ENCODE measurements around the gene PSMG4. TPM values are rescaled to one million over a fixed set of nuclear protein-coding genes. Genes with fewer than 3 reads are reported as not detected.
A peak's percentile ranks its signal among the peaks of the same experiment; 100 is the strongest.

Gene PSMG4
- total and polyA plus RNA-seq, 7 experiments from 2014 or later: 15.6 to 81.7 (median 42.5) TPM

DNA sequence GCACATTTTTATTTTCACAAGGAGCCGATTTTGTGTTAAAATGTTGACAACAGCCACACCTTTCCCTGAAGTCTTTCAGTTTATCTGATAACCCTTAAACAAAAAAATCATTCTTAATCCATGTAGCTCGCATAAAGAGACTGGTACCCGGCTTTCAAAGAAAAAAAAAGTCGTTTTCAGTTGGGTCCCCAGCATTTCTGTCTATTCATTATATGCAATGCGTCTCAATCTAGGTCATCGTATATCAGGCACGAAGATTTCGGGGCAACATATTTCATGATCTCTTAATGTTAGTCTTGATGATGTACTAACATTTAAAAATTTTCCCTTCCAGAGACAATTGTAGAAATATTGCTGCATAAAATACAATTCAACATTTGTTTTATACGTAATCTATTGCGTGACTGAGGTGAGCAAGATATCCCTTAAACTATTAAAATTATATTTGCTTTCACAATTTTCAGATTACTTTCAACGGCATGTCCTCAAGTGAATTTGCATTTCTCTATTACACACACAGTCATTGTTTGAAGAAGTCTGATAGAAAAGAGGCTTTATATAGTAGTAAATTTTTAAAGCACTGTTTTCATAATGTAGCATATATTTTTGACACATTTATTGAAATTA is 28.4 kb upstream of the PSMG4 start:
- H3K4me1 Mint-ChIP-seq: peaks cover 25 to 65% (median 39%) of the 10 kb centered on the region in 7 donors
- Histone ChIP-seq H3K27me3 (ENCODE audit: control insufficient read depth in 2 of 2, insufficient read depth in 2 of 2, low read length in 2 of 2) (peaks cover 30 to 50% of the 10 kb centered on the region in 2 donors), H3K4me1 (ENCODE audit: control insufficient read depth in 2 of 2, insufficient read depth in 2 of 2, low read length in 2 of 2) (peaks cover 38 to 45% of the 10 kb centered on the region in 2 donors), H3K4me3 (ENCODE audit: low read length) (no peak overlapping the region), H3K27ac (ENCODE audit: low read depth, low read length) (no peak overlapping the region), H3K36me3 (ENCODE audit: control insufficient read depth in 2 of 3, insufficient read depth in 3 of 3, low read length in 3 of 3) (no peaks in the 10 kb centered on the region), H3K9me3 (ENCODE audit: control insufficient read depth in 2 of 3, low read length in 3 of 3) (no peaks in the 10 kb centered on the region)
- H3K4me3 Mint-ChIP-seq: peak overlapping the region in 9 of 10 donors; percentile 15 to 92 (median 89)
- intact Hi-C loops (cut with micrococcal nuclease): loop anchor here in 1 of 2 donors (2.0 to 5.0 kb wide), 2 partner anchors 88 to 1618 kb away; no protein-coding TSS in a partner anchor
- H3K9me3 Mint-ChIP-seq: peaks cover 0 to 6% (median 0%) of the 10 kb centered on the region in 11 donors
- ATAC-seq (no peak), DNase-seq (no peak)
- H3K27ac Mint-ChIP-seq: peak overlapping the region in 1 of 9 donors; percentile 73
- ChIA-PET CTCF (interaction anchor here (0.8 kb wide), 1 partner anchor 19 kb away, joined by 9 read pairs; no protein-coding TSS in a partner anchor), POLR2A (interaction anchor here (0.6 to 1.4 kb wide), 6 partner anchors 21 to 292 kb away, joined by 3 to 7 read pairs (median 4); no protein-coding TSS in a partner anchor)
- peaks cover 68 to 90% (median 87%) of the 10 kb centered on the region in 5 donors for H3K27me3 Mint-ChIP-seq
- peaks cover 0 to 1% (median 0%) of the 10 kb centered on the region in 5 donors for H3K36me3 Mint-ChIP-seq

DNA sequence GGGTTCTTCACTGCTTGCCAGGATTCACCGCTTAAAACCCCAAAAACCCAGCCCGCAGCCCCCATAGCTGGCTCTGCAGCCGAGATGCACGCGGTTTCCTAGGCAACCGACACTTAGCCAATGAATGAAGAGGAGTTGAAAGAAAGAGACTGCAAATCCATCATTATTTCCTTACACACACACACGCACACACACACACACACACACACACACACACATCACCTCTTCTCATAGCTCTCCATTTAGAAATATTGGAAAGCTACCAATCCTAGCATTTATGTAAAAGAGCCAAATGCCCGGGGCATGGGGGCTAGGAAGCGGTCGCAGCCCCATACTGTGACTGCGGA is 27.9 kb upstream of the PSMG4 start:
- Histone ChIP-seq H3K27me3 (ENCODE audit: control insufficient read depth in 2 of 2, insufficient read depth in 2 of 2, low read length in 2 of 2) (peaks cover 30 to 50% of the 10 kb centered on the region in 2 donors), H3K36me3 (ENCODE audit: control insufficient read depth in 2 of 3, insufficient read depth in 3 of 3, low read length in 3 of 3) (no peaks in the 10 kb centered on the region), H3K9me3 (ENCODE audit: control insufficient read depth in 2 of 3, low read length in 3 of 3) (no peaks in the 10 kb centered on the region), H3K4me3 (ENCODE audit: low read length) (no peak overlapping the region), H3K4me1 (ENCODE audit: control insufficient read depth in 2 of 2, insufficient read depth in 2 of 2, low read length in 2 of 2) (peaks cover 38 to 45% of the 10 kb centered on the region in 2 donors), H3K27ac (ENCODE audit: low read depth, low read length) (no peak overlapping the region)
- no peak for ATAC-seq
- H3K36me3 Mint-ChIP-seq: peaks cover 0 to 1% (median 0%) of the 10 kb centered on the region in 5 donors
- ChIA-PET POLR2A (interaction anchor here (0.6 to 1.4 kb wide), 4 partner anchors 21 to 292 kb away, joined by 3 to 4 read pairs (median 4); no protein-coding TSS in a partner anchor), CTCF (no interaction called here)
- DNase-seq: no peak
- peaks cover 0 to 6% (median 0%) of the 10 kb centered on the region in 11 donors for H3K9me3 Mint-ChIP-seq
- peak overlapping the region in 1 of 9 donors; percentile 73 for H3K27ac Mint-ChIP-seq
- H3K27me3 Mint-ChIP-seq: peaks cover 73 to 91% (median 88%) of the 10 kb centered on the region in 5 donors
- H3K4me1 Mint-ChIP-seq: peaks cover 25 to 65% (median 42%) of the 10 kb centered on the region in 7 donors
- intact Hi-C loops (cut with micrococcal nuclease): loop anchor here in 1 of 2 donors (2.0 to 5.0 kb wide), 2 partner anchors 89 to 1618 kb away; no protein-coding TSS in a partner anchor
- H3K4me3 Mint-ChIP-seq: peak overlapping the region; percentile 26 to 92 (median 54)

DNA sequence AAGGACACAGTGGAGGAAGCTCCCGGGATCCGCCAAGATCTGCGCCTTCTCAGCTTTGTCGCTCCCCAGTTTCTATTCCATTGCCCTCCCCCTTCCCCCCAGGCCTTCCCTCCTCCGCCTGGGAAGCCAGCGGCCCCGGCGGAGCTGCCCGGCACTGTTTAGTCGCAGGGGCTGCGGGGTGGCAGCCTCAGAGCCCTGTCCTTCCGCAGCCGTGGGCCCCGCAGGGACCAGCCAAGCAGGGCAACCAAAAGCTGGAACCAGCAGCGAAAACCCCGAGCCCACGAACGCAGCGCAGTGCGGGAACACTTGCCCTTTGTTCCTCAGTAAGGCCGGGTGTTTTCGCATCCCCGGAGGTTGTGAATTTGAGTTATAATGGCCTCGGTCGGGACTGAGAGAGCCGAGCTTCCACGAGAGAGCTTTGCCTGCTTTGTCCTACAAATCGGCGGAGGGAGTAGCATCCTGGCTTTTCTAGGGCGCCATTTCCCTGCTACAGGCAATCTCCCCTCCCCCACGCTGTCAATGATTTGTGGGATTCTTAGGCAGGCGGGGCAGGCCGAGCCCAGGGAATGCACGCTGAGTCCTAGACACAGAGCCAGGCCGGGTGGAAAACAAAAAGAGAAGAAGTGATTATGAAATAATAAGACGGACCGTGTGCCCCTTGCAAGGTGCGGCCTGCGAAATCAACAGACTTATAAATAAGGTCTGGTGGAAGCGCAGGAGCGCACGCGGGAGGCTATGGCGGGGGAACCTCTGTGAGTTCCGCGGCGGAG is 27.3 kb upstream of the PSMG4 start:
- intact Hi-C loops (cut with micrococcal nuclease): loop anchor here in 1 of 2 donors (2.0 to 5.0 kb wide), 2 partner anchors 89 to 1619 kb away; no protein-coding TSS in a partner anchor
- H3K4me3 ChIP-seq (ENCODE audit: low read length): peak overlapping the region; percentile 38
- Mint-ChIP-seq H3K27ac (no peak overlapping the region), H3K9me3 (peaks cover 0 to 6% (median 0%) of the 10 kb centered on the region in 11 donors), H3K4me1 (peaks cover 25 to 61% (median 42%) of the 10 kb centered on the region in 7 donors), H3K4me3 (peak overlapping the region; percentile 26 to 92 (median 67)), H3K36me3 (peaks cover 0 to 1% (median 0%) of the 10 kb centered on the region in 5 donors), H3K27me3 (peaks cover 73 to 91% (median 88%) of the 10 kb centered on the region in 5 donors)
- no peaks in the 10 kb centered on the region for H3K36me3 ChIP-seq (ENCODE audit: control insufficient read depth in 2 of 3, insufficient read depth in 3 of 3, low read length in 3 of 3)
- DNase-seq (peak in 2 of 9 donors; percentile 11 to 20), ATAC-seq (no peak)
- H3K4me1 ChIP-seq (ENCODE audit: control insufficient read depth in 2 of 2, insufficient read depth in 2 of 2, low read length in 2 of 2): peaks cover 38 to 45% of the 10 kb centered on the region in 2 donors
- POLR2A ChIA-PET: interaction anchor here (0.8 to 1.4 kb wide), 3 partner anchors 20 to 242 kb away, joined by 3 to 4 read pairs (median 4); no protein-coding TSS in a partner anchor
- CTCF ChIA-PET: interaction anchor here (0.7 kb wide), 1 partner anchor 513 kb away, joined by 3 read pairs; no protein-coding TSS in a partner anchor
- H3K27ac ChIP-seq (ENCODE audit: low read depth, low read length): no peak overlapping the region
- H3K27me3 ChIP-seq (ENCODE audit: control insufficient read depth in 2 of 2, insufficient read depth in 2 of 2, low read length in 2 of 2): peaks cover 26 to 49% of the 10 kb centered on the region in 2 donors
- no peaks in the 10 kb centered on the region for H3K9me3 ChIP-seq (ENCODE audit: control insufficient read depth in 2 of 3, low read length in 3 of 3)

DNA sequence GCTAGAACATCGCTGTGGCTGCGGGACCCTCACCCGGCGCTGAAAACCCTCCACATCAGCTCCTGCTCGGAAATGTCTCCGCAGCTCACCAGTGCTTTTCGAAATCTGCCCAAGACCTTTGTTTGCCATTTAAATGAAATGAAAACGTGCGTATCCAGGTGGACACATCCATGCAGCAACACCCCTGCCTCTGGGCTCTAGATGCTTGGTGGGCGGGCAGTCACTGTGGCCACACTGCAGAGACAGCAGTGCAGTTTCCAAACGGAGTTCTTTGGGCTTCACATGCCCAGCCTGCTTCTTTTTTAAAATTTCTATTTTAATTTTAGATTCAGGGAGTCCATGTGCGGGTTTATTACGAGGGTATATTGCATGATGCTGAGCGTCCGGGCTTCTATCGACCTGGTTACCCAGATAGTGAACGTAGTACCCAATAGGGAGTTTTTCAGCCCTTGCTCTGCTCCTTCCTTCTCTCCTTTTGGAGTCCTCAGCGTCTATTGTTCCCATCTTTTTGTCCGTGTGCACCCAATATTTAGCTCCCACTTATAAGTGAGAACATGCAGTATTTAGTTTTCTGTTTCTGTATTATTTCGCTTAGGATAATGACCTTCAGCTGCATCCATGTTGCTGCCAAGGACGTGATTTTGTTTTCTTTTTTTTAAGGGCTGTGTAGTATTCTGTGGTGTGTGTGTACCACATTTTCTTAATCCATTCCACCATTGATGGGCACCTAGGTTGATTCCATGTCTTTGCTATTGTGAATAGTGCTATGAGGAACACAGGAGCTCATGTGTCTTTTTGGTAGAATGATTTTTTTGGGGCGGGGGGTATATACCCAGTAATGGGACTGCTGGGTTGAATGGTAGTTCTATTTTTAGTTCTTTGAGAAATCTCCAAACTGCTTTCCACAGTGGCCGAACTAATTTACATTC is 26.5 kb upstream of the PSMG4 start:
- Histone ChIP-seq H3K9me3 (ENCODE audit: control insufficient read depth in 2 of 3, low read length in 3 of 3) (no peaks in the 10 kb centered on the region), H3K4me3 (ENCODE audit: low read length) (peak overlapping the region; percentile 38), H3K27ac (ENCODE audit: low read depth, low read length) (no peak overlapping the region), H3K36me3 (ENCODE audit: control insufficient read depth in 2 of 3, insufficient read depth in 3 of 3, low read length in 3 of 3) (no peaks in the 10 kb centered on the region), H3K4me1 (ENCODE audit: control insufficient read depth in 2 of 2, insufficient read depth in 2 of 2, low read length in 2 of 2) (peaks cover 31 to 37% of the 10 kb centered on the region in 2 donors), H3K27me3 (ENCODE audit: control insufficient read depth in 2 of 2, insufficient read depth in 2 of 2, low read length in 2 of 2) (peaks cover 26 to 45% of the 10 kb centered on the region in 2 donors)
- H3K9me3 Mint-ChIP-seq: peaks cover 0 to 6% (median 0%) of the 10 kb centered on the region in 11 donors
- H3K4me1 Mint-ChIP-seq: peaks cover 22 to 53% (median 39%) of the 10 kb centered on the region in 7 donors
- CTCF ChIA-PET: interaction anchor here (0.6 to 0.8 kb wide), 2 partner anchors 221 to 283 kb away, joined by 3 to 5 read pairs; no protein-coding TSS in a partner anchor
- H3K27me3 Mint-ChIP-seq: peaks cover 79 to 91% (median 87%) of the 10 kb centered on the region in 5 donors
- POLR2A ChIA-PET: interaction anchor here (0.6 kb wide), 1 partner anchor 35 kb away, joined by 3 read pairs; no protein-coding TSS in a partner anchor
- H3K27ac Mint-ChIP-seq: peak overlapping the region in 1 of 9 donors; percentile 34
- H3K36me3 Mint-ChIP-seq: peaks cover 0 to 1% (median 0%) of the 10 kb centered on the region in 5 donors
- peak overlapping the region in 9 of 10 donors; percentile 26 to 92 (median 70) for H3K4me3 Mint-ChIP-seq
- intact Hi-C loops (cut with micrococcal nuclease): loop anchor here in 1 of 2 donors (5.0 kb wide), 1 partner anchor 90 kb away; no protein-coding TSS in a partner anchor
- no peak for DNase-seq
- no peak for ATAC-seq

DNA sequence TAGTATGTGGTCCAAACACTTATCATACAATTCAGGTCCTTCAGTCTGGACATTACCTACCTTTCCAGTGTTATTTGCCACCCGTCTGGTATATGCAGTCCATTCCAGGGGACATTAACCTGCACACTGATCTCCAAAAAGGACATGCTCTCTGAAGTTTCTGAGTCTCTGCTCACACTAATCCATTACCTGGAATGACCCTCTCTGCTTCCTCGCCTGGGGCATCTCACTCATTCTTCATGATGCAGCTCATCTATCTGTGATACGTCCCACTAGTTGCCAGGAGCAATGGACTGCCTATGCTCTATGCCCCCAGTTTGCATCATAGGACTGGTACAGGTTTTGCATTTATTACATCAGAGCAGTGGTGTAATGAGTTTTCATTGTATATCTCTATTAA is 25.4 kb upstream of the PSMG4 start:
- Mint-ChIP-seq H3K4me3 (no peak overlapping the region), H3K9me3 (peaks cover 0 to 6% (median 0%) of the 10 kb centered on the region in 11 donors), H3K27ac (no peak overlapping the region), H3K36me3 (no peaks in the 10 kb centered on the region), H3K27me3 (peaks cover 74 to 94% (median 88%) of the 10 kb centered on the region in 5 donors), H3K4me1 (peaks cover 22 to 47% (median 39%) of the 10 kb centered on the region in 7 donors)
- H3K4me3 ChIP-seq (ENCODE audit: low read length): no peak overlapping the region
- POLR2A ChIA-PET: interaction anchor here (0.9 kb wide), 1 partner anchor 467 kb away, joined by 3 read pairs; no protein-coding TSS in a partner anchor
- DNase-seq (no peak), ATAC-seq (no peak)
- intact Hi-C loops (cut with micrococcal nuclease): loop anchor here in 1 of 2 donors (5.0 kb wide), 1 partner anchor 91 kb away; no protein-coding TSS in a partner anchor
- no peaks in the 10 kb centered on the region for H3K9me3 ChIP-seq (ENCODE audit: control insufficient read depth in 2 of 3, low read length in 3 of 3)
- H3K27me3 ChIP-seq (ENCODE audit: control insufficient read depth in 2 of 2, insufficient read depth in 2 of 2, low read length in 2 of 2): peaks cover 26 to 40% of the 10 kb centered on the region in 2 donors
- CTCF ChIA-PET: interaction anchor here (0.7 kb wide), 1 partner anchor 19 kb away, joined by 3 read pairs; no protein-coding TSS in a partner anchor
- H3K36me3 ChIP-seq (ENCODE audit: control insufficient read depth in 2 of 3, insufficient read depth in 3 of 3, low read length in 3 of 3): no peaks in the 10 kb centered on the region
- H3K4me1 ChIP-seq (ENCODE audit: control insufficient read depth in 2 of 2, insufficient read depth in 2 of 2, low read length in 2 of 2): peaks cover 21 to 28% of the 10 kb centered on the region in 2 donors
- no peak overlapping the region for H3K27ac ChIP-seq (ENCODE audit: low read depth, low read length)

Data from naive thymus-derived CD4-positive, alpha-beta T cell (primary cell).